Measurements from ENCODE around the gene PRR35. TPM values are rescaled to one million over a fixed set of nuclear protein-coding genes. Genes with fewer than 3 reads are reported as not detected.

Gene PRR35
- total RNA-seq, 2 experiments from 2014 or later: not detected

DNA sequence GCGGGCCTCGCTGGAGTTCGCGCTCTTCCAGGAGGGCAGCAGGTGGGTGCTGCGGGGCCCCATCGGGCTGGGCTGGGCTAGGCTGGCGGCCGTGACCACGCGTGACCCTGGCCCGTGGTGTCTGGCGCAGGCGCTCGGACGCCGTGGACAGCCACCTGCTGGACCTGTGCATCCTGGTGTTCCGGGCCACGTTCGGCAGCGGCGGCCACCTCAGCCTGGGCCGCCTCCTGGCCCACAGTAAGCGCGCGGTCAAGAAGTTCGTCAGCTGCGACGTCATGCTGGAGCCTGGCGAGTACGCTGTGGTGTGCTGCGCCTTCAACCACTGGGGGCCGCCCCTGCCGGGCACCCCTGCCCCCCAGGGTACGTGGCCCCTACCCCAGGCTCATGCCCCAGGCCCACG lies 8.0 kb upstream of the PRR35 start:
- Mint-ChIP-seq H3K9me3 (no peaks in the 10 kb centered on the region), H3K4me3 (no peak overlapping the region), H3K4me1 (no peaks in the 10 kb centered on the region), H3K27ac (no peak overlapping the region), H3K36me3 (no peaks in the 10 kb centered on the region), H3K27me3 (no peaks in the 10 kb centered on the region)
- no peak for DNase-seq

GRCh38 chr16:553601-554296 lies 6.4 kb upstream of the PRR35 start:
- H3K9me3 Mint-ChIP-seq: no peaks in the 10 kb centered on the region
- no peak for DNase-seq
- no peak overlapping the region for H3K27ac Mint-ChIP-seq
- peaks cover 4% of the 10 kb centered on the region for H3K27me3 Mint-ChIP-seq
- H3K36me3 Mint-ChIP-seq: no peaks in the 10 kb centered on the region
- H3K4me1 Mint-ChIP-seq: no peaks in the 10 kb centered on the region
- H3K4me3 Mint-ChIP-seq: no peak overlapping the region

- Mint-ChIP-seq H3K4me1 (no peaks in the 10 kb centered on the region), H3K27ac (no peak overlapping the region), H3K4me3 (no peak overlapping the region), H3K9me3 (no peaks in the 10 kb centered on the region), H3K36me3 (no peaks in the 10 kb centered on the region), H3K27me3 (peaks cover 4% of the 10 kb centered on the region)
- DNase-seq: no peak
Measured at GRCh38 chr16:554297-554621, 5.9 kb upstream of the PRR35 start.

DNA sequence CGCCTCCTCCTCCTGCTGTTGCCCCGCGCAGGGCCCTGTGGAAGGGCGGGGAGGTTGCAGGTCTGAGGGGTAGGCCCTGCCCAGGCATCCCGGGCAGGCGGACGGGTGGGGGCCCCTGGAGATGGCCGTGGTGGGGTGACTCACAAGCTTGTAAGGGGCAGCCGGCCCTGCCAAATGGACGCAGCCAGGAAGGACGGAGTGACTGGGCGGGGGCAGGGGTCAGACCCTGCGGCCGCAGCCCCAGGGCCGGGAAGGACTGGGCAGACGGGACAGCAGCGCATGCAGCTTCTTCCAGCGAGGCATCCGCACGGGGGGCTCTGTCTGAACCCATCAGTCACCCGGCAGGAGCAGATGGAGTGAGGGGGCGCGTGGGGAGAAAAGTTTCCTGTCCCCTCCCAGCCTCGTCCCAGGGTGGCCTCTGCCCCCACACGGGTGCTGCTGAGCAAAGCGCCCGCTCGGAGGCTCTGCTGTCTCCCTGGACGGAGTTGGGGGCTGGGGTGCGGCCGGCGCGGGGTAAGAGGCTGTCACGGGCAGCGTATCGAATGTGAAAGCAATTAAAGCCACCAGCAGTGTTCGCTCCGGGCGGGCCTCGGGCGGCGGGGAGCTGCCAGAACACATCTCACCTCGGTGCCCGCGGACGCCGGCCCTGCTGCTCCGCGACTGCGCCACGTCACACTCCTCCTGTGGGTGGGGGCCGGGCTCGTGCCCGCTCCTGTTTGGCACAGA lies 5.4 kb upstream of the PRR35 start:
- H3K4me1 Mint-ChIP-seq: no peaks in the 10 kb centered on the region
- no peaks in the 10 kb centered on the region for H3K36me3 Mint-ChIP-seq
- no peaks in the 10 kb centered on the region for H3K9me3 Mint-ChIP-seq
- peaks cover 8% of the 10 kb centered on the region for H3K27me3 Mint-ChIP-seq
- H3K4me3 Mint-ChIP-seq: no peak overlapping the region
- DNase-seq: no peak
- no peak overlapping the region for H3K27ac Mint-ChIP-seq

DNA sequence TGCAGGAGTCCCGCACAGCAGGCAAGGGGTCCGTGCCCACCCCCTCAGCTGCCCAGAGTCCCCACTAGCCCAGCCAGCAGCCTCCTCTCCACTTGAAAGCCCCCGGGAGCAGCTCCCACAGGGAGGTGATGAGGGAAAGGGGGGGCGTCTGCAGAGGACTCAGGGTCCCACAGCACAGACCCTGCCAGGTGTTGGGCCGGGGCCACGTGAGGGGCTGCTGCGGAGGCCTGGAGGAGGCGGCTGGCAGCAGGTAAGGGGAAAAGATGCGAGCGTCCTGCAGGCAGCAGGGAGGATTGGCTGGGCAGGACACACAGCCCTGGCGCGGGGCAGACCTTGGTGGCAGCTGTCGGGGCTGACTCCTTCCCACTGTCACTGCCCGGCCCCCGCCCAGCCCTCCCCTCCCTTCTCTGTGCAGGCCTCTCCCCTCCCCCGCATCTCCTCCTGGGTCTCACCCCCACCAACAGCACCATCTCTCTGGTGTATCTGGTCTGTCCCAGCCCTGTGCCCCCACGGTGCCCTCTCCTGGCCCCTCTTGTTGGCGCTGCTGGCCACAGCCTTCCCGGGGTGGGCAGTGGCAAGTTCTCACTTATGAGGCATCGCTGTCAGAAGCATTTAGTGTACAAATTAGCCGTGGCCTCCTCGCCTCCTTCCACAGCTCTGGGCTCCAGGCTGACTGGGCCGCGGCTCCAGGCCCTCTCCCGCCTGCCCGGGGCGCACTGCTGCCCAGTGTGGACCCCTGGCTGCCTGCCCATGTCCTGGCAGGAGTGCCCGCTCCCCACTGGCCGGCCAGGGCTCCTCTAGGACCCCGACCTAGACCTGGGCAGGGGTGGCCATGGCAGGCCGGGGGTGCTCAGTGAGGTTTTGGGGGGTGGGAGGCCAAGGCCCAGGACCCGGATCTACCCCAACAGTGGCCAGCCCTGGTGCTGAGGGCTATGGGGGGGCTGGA lies 4.4 kb upstream of the PRR35 start:
- no peaks in the 10 kb centered on the region for H3K9me3 Mint-ChIP-seq

DNA sequence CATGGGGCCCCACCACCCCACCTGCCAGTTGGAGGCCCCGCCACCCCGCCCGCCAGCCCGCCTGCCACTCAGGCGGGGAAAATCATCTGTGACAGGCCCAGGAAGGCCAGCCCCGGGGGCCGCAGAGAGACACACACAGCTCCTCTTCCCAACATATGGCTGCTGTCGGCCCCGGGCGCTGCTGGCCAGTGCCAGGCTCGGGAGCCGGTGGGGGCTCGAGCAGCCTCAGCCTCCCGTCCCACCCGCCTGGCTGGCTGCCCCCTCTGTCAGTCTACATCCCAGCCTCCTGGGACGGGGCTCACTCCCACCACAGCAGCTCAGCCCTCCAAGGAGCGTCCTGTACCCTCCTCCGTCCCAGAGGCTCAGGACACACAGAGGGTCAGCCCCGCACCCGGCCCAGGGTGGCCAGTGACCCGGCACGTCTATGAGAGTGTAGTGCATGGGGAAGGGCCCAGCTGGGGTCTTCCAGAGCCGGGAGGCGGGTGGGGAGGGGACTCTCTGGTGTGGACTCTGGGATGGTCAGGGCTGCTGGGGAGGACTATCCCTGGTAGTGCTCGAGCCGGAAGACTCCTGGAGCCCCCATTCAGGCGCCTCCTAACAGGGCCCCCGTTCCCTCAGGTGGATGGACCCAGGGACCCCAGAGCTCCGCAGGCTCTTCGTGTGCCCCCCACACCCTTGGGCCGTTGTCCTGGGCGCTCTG lies 3.6 kb upstream of the PRR35 start:
- Mint-ChIP-seq H3K27ac (no peak overlapping the region), H3K4me3 (no peak overlapping the region), H3K4me1 (no peaks in the 10 kb centered on the region), H3K36me3 (no peaks in the 10 kb centered on the region), H3K9me3 (no peaks in the 10 kb centered on the region), H3K27me3 (peaks cover 8% of the 10 kb centered on the region)
- DNase-seq: no peak

More for the DNA sequence above, 4.4 kb upstream of the PRR35 start:
- H3K27ac Mint-ChIP-seq: no peak overlapping the region
- peaks cover 8% of the 10 kb centered on the region for H3K27me3 Mint-ChIP-seq
- no peak overlapping the region for H3K4me3 Mint-ChIP-seq
- DNase-seq: no peak
- no peaks in the 10 kb centered on the region for H3K4me1 Mint-ChIP-seq
- no peaks in the 10 kb centered on the region for H3K36me3 Mint-ChIP-seq

DNA sequence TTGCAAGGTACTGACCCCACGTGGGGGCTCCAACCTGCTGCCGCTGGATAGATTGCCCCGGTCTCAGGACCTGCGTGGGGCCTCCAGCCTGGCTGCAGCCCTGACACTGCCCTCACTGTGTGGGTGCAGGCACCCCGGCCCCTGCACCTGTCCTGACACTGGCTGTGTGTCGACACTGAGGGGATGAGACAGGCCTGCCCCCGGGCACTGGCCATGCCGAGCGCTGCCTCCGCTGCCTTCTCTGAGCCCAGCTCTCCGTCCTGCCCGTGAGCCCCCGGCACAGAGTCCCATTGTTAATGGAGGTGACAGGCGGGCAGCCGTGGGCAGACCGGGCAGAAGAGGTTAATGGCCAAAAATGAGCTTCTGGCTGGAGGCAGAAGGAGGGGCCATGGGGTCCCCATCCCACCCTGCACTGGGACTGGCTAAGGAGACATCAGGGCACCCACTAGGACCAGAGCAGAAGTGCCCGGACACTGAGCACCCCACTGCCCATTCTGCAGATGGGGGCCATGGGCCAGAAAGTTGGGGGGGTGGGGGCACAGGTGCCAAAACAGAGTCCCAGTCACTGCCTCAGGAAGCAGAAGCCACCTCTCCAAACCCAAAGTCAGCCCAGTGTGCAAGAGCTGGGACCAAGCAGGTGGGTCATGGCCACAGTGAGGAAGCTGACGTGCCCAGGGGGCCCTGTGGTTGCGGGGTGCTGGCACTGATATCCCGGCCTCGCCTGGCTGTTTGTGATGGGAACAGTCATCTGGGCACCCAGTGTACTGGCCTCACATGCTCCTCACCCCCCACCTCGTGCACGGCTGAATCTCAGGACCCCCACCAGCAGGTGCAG lies 2.5 kb upstream of the PRR35 start:
- DNase-seq: no peak
- H3K27me3 Mint-ChIP-seq: peaks cover 14% of the 10 kb centered on the region
- H3K27ac Mint-ChIP-seq: no peak overlapping the region
- no peaks in the 10 kb centered on the region for H3K4me1 Mint-ChIP-seq
- no peak overlapping the region for H3K4me3 Mint-ChIP-seq
- no peaks in the 10 kb centered on the region for H3K9me3 Mint-ChIP-seq
- no peaks in the 10 kb centered on the region for H3K36me3 Mint-ChIP-seq

- peaks cover 14% of the 10 kb centered on the region for H3K27me3 Mint-ChIP-seq
- no peak for DNase-seq
- no peaks in the 10 kb centered on the region for H3K36me3 Mint-ChIP-seq
- H3K9me3 Mint-ChIP-seq: no peaks in the 10 kb centered on the region
- no peak overlapping the region for H3K4me3 Mint-ChIP-seq
- no peaks in the 10 kb centered on the region for H3K4me1 Mint-ChIP-seq
- no peak overlapping the region for H3K27ac Mint-ChIP-seq
Measured at GRCh38 chr16:558298-559020, 1.7 kb upstream of the PRR35 start.

DNA sequence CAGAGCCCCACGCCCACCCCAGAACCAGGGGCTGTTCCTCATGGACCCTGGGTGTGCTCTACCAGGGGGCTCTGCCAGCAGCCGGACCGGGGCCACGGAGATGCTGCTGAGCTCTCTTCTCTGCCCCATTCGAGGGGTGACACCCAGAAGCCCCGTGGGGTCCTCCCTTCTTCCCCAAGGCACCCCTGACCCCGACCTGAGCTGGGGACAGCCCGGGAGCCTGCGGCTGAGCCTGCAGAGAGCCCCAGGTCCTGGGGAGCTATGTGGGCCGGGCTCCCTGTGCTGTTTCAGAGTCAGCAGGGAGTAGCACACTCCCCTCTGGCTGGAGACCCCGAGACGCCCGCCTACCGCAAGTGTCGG lies 1.2 kb upstream of the PRR35 start:
- Mint-ChIP-seq H3K4me1 (no peaks in the 10 kb centered on the region), H3K36me3 (no peaks in the 10 kb centered on the region), H3K4me3 (no peak overlapping the region)

DNA sequence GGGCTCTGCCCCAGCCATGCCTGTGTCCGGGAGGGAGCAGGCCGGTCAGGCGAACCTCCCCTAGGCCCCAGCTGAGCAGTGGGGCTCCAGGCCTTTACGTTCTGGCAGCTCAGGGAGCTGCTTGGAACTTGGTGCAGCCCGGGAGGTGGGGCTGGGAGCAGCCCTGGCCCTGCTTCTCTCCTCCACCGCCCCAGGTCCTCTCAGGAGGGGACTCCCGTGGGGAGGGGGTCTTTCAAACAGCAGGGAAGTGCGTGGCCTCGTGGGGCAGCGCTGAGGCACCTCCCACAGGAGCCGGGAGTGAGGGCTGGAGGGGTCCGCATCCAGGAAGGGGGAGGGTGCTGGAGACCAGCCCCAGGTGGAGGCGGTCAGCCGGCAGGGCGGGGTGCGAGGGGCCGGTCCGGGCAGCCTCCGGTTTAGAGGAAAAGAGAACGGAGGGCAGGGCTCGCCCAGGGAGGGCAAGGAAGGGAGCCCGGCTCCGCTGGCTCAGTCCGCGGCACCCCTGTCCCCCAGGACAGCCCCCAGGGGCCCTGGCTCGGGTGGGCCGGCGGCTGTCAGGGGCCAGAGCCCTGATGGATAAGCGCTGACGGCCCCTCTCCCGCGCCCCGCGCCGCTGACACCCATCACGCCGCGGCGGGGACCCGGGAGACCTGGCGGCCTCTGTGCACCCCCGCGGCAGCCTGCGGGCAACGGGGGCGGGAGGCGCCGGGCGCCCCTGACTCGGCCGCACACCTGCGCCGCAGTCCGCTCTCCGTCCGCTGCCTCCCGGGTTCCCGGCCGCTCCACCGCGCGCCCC lies 587 bp upstream of the PRR35 start:
- Mint-ChIP-seq H3K4me3 (no peak overlapping the region), H3K36me3 (no peaks in the 10 kb centered on the region)

More for the DNA sequence above, 1.2 kb upstream of the PRR35 start:
- no peaks in the 10 kb centered on the region for H3K9me3 Mint-ChIP-seq
- DNase-seq: no peak
- no peak overlapping the region for H3K27ac Mint-ChIP-seq
- H3K27me3 Mint-ChIP-seq: peaks cover 14% of the 10 kb centered on the region

DNA sequence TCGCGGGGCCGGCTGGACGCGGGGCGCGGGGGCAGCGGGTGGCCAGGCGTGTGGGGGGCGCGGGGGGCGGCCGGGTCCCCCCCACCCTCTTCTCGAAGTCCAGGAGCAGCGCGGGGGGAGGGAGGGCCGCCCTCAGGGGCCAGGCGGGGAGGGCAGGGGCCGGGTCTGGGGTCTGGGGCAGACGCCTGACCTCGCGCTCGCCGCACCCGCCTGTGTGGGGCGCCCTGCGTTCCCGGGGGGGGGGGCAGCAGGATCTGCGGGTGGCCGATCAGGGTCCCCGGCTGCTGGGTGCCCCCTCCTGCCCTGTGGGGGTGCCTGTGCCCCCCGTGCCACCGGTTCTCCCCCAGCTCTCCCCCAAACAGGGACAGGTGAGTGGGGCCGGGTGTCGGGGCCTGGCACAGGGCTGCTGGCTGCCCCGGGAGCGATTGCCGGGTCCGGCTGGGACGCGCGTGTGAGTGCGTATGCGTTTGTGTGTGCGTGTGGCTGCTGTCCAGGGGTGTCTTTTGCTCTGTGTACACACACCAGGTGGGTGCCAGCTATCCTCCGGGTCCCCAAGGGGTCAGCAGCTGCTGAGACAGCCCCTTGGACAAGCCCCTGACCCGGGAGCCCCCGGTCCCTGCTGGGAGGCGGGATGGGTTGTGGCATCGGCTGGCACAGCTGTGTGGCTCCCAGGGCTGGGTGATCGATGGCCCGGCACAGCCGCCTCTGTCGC lies 663 bp downstream of the PRR35 start:
- Mint-ChIP-seq H3K9me3 (no peaks in the 10 kb centered on the region), H3K36me3 (no peaks in the 10 kb centered on the region), H3K27ac (no peak overlapping the region), H3K4me1 (no peaks in the 10 kb centered on the region), H3K4me3 (no peak overlapping the region), H3K27me3 (peaks cover 14% of the 10 kb centered on the region)
- DNase-seq: no peak

More for the DNA sequence above, 587 bp upstream of the PRR35 start:
- Mint-ChIP-seq H3K4me1 (no peaks in the 10 kb centered on the region), H3K27me3 (peaks cover 14% of the 10 kb centered on the region), H3K27ac (no peak overlapping the region), H3K9me3 (no peaks in the 10 kb centered on the region)
- no peak for DNase-seq

DNA sequence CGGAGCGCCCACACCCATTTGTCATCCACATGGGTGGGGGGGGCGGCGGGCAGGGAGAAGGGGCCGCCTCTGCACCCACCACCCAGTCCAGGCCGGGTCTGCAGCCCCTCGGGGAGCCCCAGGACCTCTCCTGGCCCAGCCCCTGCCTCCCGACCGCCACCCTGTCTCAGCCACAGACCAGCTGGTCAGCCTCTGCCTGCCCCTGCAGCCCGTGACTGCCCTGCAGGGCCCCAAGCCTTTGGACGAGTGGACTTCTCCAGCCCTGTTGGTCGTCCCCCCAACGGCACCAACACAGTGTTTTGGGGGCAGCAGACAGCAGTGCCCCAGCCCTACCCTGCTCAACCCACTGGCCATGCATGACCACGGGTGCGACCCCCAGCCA lies 1.2 kb downstream of the PRR35 start:
- H3K27me3 Mint-ChIP-seq: peaks cover 14% of the 10 kb centered on the region
- H3K36me3 Mint-ChIP-seq: no peaks in the 10 kb centered on the region
- H3K4me3 Mint-ChIP-seq: no peak overlapping the region
- DNase-seq: no peak
- no peak overlapping the region for H3K27ac Mint-ChIP-seq
- no peaks in the 10 kb centered on the region for H3K9me3 Mint-ChIP-seq
- H3K4me1 Mint-ChIP-seq: peaks cover under 1% of the 10 kb centered on the region
